Activated CD8-positive, alpha-beta T cell treated with anti-CD3 and anti-CD28 coated beads for 36 hours (primary cell): Measurements from ENCODE around the gene POP4. TPM values are rescaled to one million over a fixed set of nuclear protein-coding genes. Genes with fewer than 3 reads are reported as not detected.

Experiments used
- ATAC-seq: fragments of 200-7000 bp; cut with Tn5 transposase; one replicate; pipeline ENCODE4 v1.10.0; 2021; ENCODE audit warnings: mild to moderate bottlenecking, moderate library complexity
- CTCF ChIA-PET: fragments of 350-600 bp; sonication (Branson Sonifier 250); formaldehyde crosslinking; loops from one replicate; lab custom pipeline; 2021; ENCODE audit warnings: antibody characterized with exemption; lab: Charles Lee
- POLR2A ChIA-PET: fragments of 350-600 bp; sonication (Branson Sonifier 250); formaldehyde crosslinking; loops from one replicate; lab custom pipeline; 2021; ENCODE audit warnings: antibody characterized with exemption; lab: Charles Lee
- DNase-seq: peaks from one replicate; pipeline ENCODE4 v3.0.0-alpha.2; 2020
- H3K27ac Mint-ChIP-seq: one replicate; pipeline ENCODE4 v1.8.0; 2021; ENCODE audit warnings: mild to moderate bottlenecking, mixed read lengths
- H3K27me3 Mint-ChIP-seq: one replicate; pipeline ENCODE4 v1.8.0; 2021; ENCODE audit warnings: mixed read lengths
- H3K36me3 Mint-ChIP-seq: one replicate; pipeline ENCODE4 v1.8.0; 2021; ENCODE audit warnings: low read depth, mixed read lengths
- H3K4me1 Mint-ChIP-seq: one replicate; pipeline ENCODE4 v1.8.0; 2021; ENCODE audit warnings: low read depth, mixed read lengths
- H3K4me3 Mint-ChIP-seq: one replicate; pipeline ENCODE4 v1.8.0; 2021; ENCODE audit warnings: mild to moderate bottlenecking, moderate library complexity, mixed read lengths
- H3K9me3 Mint-ChIP-seq: one replicate; pipeline ENCODE4 v1.8.0; 2021; ENCODE audit warnings: mixed read lengths
- CTCF ChIP-seq: fragments of 200-600 bp; IDR thresholded peaks from one replicate; pipeline ENCODE4 v1.8.0; 2022; ENCODE audit warnings: antibody characterized with exemption, mild to moderate bottlenecking
- intact Hi-C: fragments of 100-400 bp; cut with micrococcal nuclease; formaldehyde crosslinking; loops from one replicate; pipeline ENCODE4 v1.10.0; 2022
- total RNA-seq, 2 experiments: library from RNA; stranded (reverse); gene quantifications; one replicate each; pipeline ENCODE4 v1.2.3, GENCODE V29; 2021

POP4 gene
- total RNA-seq, 2 experiments from 2014 or later = 84.7 to 89.5 TPM

- Mint-ChIP-seq H3K36me3 (no peaks in the 10 kb centered on the region), H3K27me3 (no peaks in the 10 kb centered on the region), H3K4me3 (peak overlapping the region; percentile 20), H3K27ac (peak overlapping the region; percentile 83), H3K4me1 (peaks cover 51% of the 10 kb centered on the region), H3K9me3 (no peaks in the 10 kb centered on the region)
- DNase-seq (peak; percentile 64), ATAC-seq (peak; percentile 57)
- ChIA-PET POLR2A (interaction anchor here (0.7 to 4.2 kb wide), 11 partner anchors 12 to 94 kb away, joined by 3 to 28 read pairs (median 8); partner anchors contain the start of genes PLEKHF1 and POP4), CTCF (interaction anchor here (1.1 to 10.6 kb wide), 8 partner anchors 9 to 68 kb away, joined by 3 to 115 read pairs (median 6); partner anchors contain the start of genes PLEKHF1 and POP4)
- intact Hi-C loops = loop anchor here (5.0 kb wide), 1 partner anchor 45 kb away; the partner anchor contains the start of gene PLEKHF1
- no peak for TF ChIP-seq CTCF
These were observed 16.3 kb downstream of the POP4 start for GRCh38 chr19:29622166-29623070.

- Mint-ChIP-seq H3K9me3 (no peaks in the 10 kb centered on the region), H3K4me1 (peaks cover 53% of the 10 kb centered on the region), H3K27ac (peak overlapping the region; percentile 86), H3K36me3 (no peaks in the 10 kb centered on the region), H3K27me3 (no peaks in the 10 kb centered on the region), H3K4me3 (peak overlapping the region; percentile 73)
- DNase-seq = peak; percentile 84
- intact Hi-C loops = loop anchor here (5.0 kb wide), 1 partner anchor 43 kb away; the partner anchor contains the start of gene PLEKHF1
- CTCF ChIA-PET = interaction anchor here (0.7 to 10.6 kb wide), 11 partner anchors 10 to 67 kb away, joined by 3 to 115 read pairs (median 4); partner anchors contain the start of genes PLEKHF1 and POP4
- POLR2A ChIA-PET = interaction anchor here (1.1 to 3.9 kb wide), 6 partner anchors 18 to 92 kb away, joined by 3 to 28 read pairs (median 8); partner anchors contain the start of gene POP4
- ATAC-seq = peak; percentile 81
- TF ChIP-seq CTCF = no peak
These were observed 17.8 kb downstream of the POP4 start for GRCh38 chr19:29623726-29624488.

- DNase-seq (no peak), ATAC-seq (no peak)
- Mint-ChIP-seq H3K9me3 (no peaks in the 10 kb centered on the region), H3K4me3 (peak overlapping the region; percentile 73), H3K27me3 (no peaks in the 10 kb centered on the region), H3K36me3 (no peaks in the 10 kb centered on the region), H3K4me1 (peaks cover 53% of the 10 kb centered on the region), H3K27ac (peak overlapping the region; percentile 86)
- ChIA-PET CTCF (interaction anchor here (1.0 to 10.6 kb wide), 8 partner anchors 15 to 92 kb away, joined by 3 to 115 read pairs (median 4); partner anchors contain the start of gene POP4), POLR2A (interaction anchor here (0.9 to 3.9 kb wide), 4 partner anchors 18 to 97 kb away, joined by 3 to 28 read pairs (median 12); partner anchors contain the start of gene POP4)
- intact Hi-C loops = loop anchor here (5.0 kb wide), 1 partner anchor 43 kb away; the partner anchor contains the start of gene PLEKHF1
- peak; percentile 16 for TF ChIP-seq CTCF
These were observed 18.6 kb downstream of the POP4 start for GRCh38 chr19:29624489-29625185.

- Mint-ChIP-seq H3K4me1 (peaks cover 48% of the 10 kb centered on the region), H3K36me3 (no peaks in the 10 kb centered on the region), H3K27ac (no peak overlapping the region), H3K4me3 (no peak overlapping the region), H3K9me3 (no peaks in the 10 kb centered on the region), H3K27me3 (no peaks in the 10 kb centered on the region)
- ATAC-seq = no peak
- intact Hi-C loops = no loop called here
- ChIA-PET POLR2A (interaction anchor here (0.9 kb wide), 1 partner anchor 96 kb away, joined by 3 read pairs; no protein-coding TSS in a partner anchor), CTCF (interaction anchor here (1.0 to 10.6 kb wide), 6 partner anchors 16 to 91 kb away, joined by 3 to 115 read pairs (median 4); partner anchors contain the start of gene POP4)
- no peak for TF ChIP-seq CTCF
- no peak for DNase-seq
These were observed 19.1 kb downstream of the POP4 start for GRCh38 chr19:29625186-29625651.
